HepG2 (cell line): Measurements from ENCODE around the gene GALNT9. TPM values are rescaled to one million over a fixed set of nuclear protein-coding genes. Genes with fewer than 3 reads are reported as not detected.

Source experiments
- HOXD1 ChIP-seq: sonication (generic); formaldehyde crosslinking; IDR thresholded peaks from 2 replicates; pipeline ENCODE4 v1.5.0; 2020; ENCODE audit warnings: missing genetic modification reagents
- MATR3 ChIP-seq: sonication (generic); formaldehyde crosslinking; IDR thresholded peaks from 2 replicates; pipeline ENCODE4 v1.4.0; 2020; ENCODE audit warnings: missing genetic modification reagents
- MZF1 ChIP-seq: sonication (generic); formaldehyde crosslinking; IDR thresholded peaks from 2 replicates; pipeline ENCODE4 v1.8.1; 2023; ENCODE audit warnings: mild to moderate bottlenecking, missing genetic modification reagents, borderline replicate concordance
- ZBTB40 ChIP-seq, 2 experiments: fragments of 450-650 bp in 1 of 2; sonication (generic) in 1 of 2; formaldehyde crosslinking in 1 of 2; IDR thresholded peaks; 2 replicates each; pipeline versions ENCODE4 v1.6.1 to v1.8.0; 2016 to 2022; ENCODE audit warnings: antibody characterized with exemption in 1 of 2, mild to moderate bottlenecking in 1 of 2, missing genetic modification reagents in 1 of 2
- ZNF136 ChIP-seq: sonication (generic); formaldehyde crosslinking; IDR thresholded peaks from 2 replicates; pipeline ENCODE4 v1.8.1; 2022; ENCODE audit warnings: low read depth, mild to moderate bottlenecking, moderate library complexity, missing genetic modification reagents
- polyA plus RNA-seq, 8 experiments: library from polyadenylated mRNA; depleted of rRNA in 3 of 8; stranded (reverse) in 7 of 8; unstranded in 1 of 8; fragments of >200 nt; fragmentation: Illumina TruSeq in 4 of 8; extraction: Trizol in 4 of 8; gene quantifications; 2 replicates each; pipeline versions ENCODE4 v1.2.1 to v1.2.3, GENCODE V29; 2011 to 2016; ENCODE audit warnings: low read depth in 4 of 8, missing spikeins in 1 of 8, mixed read lengths in 1 of 8; ENCODE audit not compliant: insufficient read depth in 1 of 8
- total RNA-seq, 5 experiments: library from RNA; depleted of rRNA; stranded (reverse); fragments of >200 nt; fragmentation: Illumina TruSeq; extraction: Trizol; gene quantifications; 2 replicates each; pipeline ENCODE4 v1.2.3, GENCODE V29; 2016; ENCODE audit warnings: low read depth in 1 of 5
- TF ChIP-seq, protein P1 (sequence below): sonication (generic); formaldehyde crosslinking; IDR thresholded peaks from 2 replicates; pipeline ENCODE4 v1.4.0; 2020; ENCODE audit warnings: missing genetic modification reagents, borderline replicate concordance
- TF ChIP-seq, protein P2 (sequence below): sonication (generic); formaldehyde crosslinking; IDR thresholded peaks from 2 replicates; pipeline ENCODE4 v1.4.0; 2020; ENCODE audit warnings: missing genetic modification reagents, borderline replicate concordance

The GALNT9 gene
- total and polyA plus RNA-seq, 2 of the 13 experiments (the other 11 are each of a cell fraction or from before 2014, with no cell fraction given), result 0.04 TPM; not detected in 1

DNA sequence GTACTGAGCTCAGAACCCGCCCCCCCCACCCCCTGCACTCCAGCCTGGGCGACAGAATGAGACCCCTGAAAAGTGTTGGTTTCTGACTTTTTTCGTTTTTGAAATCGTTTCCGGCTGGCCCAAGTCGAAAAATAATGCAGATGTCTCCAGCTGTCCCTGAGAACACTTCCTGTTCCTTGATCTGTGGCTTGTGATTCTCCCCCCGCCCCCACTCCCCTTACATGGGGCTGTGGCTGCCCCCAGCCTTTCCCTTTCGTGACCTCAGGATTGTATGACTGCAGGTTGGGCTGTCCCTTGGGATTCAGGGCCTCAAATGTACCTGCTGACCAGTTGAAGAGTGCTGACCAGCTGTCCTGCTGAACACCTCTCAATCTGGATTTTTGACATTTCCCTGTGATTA lies 151.1 kb downstream of the GALNT9 start (continued):
- TF ChIP-seq ZBTB40 (IDR thresholded peaks at IDR 0.05) (no peak), ZBTB40 (CRISPR knock-in tag; IDR thresholded peaks at IDR 0.05) (no peak), MATR3 (CRISPR knock-in tag) (no peak), ZNF136 (CRISPR knock-in tag) (no peak), HOXD1 (CRISPR knock-in tag) (no peak), MZF1 (CRISPR knock-in tag) (no peak)
- TF ChIP-seq, protein P1, sequence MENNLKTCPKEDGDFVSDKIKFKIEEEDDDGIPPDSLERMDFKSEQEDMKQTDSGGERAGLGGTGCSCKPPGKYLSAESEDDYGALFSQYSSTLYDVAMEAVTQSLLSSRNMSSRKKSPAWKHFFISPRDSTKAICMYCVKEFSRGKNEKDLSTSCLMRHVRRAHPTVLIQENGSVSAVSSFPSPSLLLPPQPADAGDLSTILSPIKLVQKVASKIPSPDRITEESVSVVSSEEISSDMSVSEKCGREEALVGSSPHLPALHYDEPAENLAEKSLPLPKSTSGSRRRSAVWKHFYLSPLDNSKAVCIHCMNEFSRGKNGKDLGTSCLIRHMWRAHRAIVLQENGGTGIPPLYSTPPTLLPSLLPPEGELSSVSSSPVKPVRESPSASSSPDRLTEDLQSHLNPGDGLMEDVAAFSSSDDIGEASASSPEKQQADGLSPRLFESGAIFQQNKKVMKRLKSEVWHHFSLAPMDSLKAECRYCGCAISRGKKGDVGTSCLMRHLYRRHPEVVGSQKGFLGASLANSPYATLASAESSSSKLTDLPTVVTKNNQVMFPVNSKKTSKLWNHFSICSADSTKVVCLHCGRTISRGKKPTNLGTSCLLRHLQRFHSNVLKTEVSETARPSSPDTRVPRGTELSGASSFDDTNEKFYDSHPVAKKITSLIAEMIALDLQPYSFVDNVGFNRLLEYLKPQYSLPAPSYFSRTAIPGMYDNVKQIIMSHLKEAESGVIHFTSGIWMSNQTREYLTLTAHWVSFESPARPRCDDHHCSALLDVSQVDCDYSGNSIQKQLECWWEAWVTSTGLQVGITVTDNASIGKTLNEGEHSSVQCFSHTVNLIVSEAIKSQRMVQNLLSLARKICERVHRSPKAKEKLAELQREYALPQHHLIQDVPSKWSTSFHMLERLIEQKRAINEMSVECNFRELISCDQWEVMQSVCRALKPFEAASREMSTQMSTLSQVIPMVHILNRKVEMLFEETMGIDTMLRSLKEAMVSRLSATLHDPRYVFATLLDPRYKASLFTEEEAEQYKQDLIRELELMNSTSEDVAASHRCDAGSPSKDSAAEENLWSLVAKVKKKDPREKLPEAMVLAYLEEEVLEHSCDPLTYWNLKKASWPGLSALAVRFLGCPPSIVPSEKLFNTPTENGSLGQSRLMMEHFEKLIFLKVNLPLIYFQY (CRISPR knock-in tag), result no peak
- TF ChIP-seq, protein P2, sequence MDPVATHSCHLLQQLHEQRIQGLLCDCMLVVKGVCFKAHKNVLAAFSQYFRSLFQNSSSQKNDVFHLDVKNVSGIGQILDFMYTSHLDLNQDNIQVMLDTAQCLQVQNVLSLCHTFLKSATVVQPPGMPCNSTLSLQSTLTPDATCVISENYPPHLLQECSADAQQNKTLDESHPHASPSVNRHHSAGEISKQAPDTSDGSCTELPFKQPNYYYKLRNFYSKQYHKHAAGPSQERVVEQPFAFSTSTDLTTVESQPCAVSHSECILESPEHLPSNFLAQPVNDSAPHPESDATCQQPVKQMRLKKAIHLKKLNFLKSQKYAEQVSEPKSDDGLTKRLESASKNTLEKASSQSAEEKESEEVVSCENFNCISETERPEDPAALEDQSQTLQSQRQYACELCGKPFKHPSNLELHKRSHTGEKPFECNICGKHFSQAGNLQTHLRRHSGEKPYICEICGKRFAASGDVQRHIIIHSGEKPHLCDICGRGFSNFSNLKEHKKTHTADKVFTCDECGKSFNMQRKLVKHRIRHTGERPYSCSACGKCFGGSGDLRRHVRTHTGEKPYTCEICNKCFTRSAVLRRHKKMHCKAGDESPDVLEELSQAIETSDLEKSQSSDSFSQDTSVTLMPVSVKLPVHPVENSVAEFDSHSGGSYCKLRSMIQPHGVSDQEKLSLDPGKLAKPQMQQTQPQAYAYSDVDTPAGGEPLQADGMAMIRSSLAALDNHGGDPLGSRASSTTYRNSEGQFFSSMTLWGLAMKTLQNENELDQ (CRISPR knock-in tag), result no peak
